ENCODE data around the gene PCDHAC1.

PCDHAC1 gene

DNA sequence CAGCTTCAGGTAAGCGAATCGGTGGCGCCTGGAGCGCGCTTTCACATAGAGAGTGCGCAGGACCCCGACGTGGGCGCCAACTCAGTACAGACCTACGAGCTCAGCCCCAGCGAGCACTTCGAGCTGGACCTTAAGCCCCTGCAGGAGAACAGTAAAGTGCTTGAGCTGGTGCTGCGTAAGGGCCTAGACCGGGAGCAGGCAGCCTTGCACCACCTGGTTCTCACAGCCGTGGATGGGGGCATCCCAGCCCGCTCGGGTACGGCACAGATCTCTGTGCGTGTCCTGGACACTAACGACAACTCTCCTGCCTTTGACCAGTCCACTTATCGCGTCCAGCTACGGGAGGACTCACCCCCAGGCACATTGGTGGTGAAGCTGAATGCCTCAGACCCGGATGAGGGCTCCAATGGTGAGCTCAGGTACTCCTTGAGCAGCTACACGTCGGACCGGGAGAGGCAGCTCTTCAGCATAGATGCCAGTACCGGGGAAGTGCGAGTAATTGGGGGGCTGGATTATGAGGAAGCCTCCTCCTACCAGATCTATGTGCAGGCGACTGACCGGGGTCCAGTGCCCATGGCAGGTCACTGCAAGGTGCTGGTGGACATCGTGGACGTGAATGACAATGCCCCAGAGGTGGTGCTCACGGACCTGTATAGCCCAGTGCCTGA is 41.3 kb downstream of the PCDHAC1 start:
- no peak for DNase-seq (ENCODE audit: low read depth in 1 of 2, low spot score in 1 of 2)

DNA sequence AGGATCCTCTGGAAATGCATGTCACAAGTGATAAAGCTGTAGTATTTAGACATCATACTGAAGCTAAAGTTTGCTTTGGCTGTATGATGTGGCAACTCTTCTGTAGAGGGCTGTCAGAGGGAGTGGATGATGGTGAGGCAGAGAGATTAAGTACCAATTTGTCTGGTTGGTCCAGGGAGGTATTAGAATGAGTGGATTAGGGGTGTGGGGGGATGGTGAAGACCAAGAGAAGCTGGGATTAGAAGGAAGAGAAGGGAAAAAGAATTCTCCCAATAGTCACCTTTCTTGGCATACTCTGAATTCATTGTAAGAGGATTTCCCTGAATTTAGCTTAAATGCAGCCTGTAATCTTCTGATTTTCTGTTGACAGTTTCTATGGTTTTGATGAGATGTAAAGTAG is 43.8 kb downstream of the PCDHAC1 start:
- DNase-seq (ENCODE audit: low read depth in 1 of 2, low spot score in 1 of 2), result no peak

DNA sequence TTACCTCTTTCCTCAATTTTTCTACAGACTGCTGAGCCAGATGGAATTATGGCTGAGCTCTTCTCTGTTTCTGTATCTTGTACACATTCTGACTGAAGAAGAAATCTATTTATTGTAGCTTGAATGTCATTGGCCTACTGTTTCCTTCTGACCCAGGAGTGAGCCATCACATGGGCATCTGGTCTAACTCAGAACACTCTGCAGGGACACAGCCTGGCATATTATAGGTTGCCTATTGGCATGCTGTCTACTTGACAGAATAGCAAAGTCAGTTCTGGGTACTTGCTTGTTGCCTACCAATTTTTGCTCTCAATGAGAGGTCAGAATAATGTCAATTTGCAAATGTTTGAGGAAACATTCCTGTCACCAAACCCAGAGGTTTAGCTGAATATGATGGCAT is 47.5 kb downstream of the PCDHAC1 start:
- no peak for DNase-seq (ENCODE audit: low read depth in 1 of 2, low spot score in 1 of 2)

DNA sequence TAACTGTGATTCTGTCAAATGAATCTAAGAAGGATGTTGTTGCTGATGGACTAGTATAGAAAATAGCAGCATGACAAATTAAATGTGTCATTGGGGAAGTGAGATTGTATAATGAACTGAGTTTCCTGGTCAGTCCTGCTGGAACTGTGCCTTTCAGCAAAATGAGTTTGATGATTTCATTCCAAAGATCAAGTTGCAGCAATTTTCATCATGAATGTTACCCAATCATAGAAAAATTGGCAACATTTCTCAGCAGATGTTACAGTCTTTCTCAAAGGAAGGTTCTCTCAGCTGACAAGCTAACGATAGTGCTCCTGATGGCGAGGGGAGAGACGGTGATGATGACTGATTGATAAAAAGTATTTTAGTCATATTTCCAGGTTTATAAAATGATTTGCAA is 50.9 kb downstream of the PCDHAC1 start:
- no peak for DNase-seq (ENCODE audit: low read depth in 1 of 2, low spot score in 1 of 2)

DNA sequence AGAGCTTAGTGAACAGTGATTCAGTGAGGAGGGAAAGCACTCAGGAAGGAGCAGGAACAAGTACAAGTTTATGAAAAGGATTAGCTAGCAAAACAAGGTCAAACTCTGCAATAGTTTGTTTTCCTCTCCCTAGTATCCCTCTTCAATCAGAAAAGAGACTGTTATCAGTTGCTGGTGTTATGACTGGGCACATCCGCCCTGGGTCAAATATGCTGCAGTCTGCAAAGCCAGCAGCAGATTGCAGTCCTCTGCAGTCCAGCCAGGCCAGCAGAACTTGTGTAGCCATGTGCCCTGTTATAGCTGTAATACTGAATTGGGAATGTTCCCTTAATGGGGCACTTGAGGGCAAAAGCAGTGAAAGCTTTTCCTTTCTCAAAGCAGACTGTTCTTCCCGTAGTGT is 52.2 kb downstream of the PCDHAC1 start:
- no peak for DNase-seq (ENCODE audit: low read depth in 1 of 2, low spot score in 1 of 2)

DNA sequence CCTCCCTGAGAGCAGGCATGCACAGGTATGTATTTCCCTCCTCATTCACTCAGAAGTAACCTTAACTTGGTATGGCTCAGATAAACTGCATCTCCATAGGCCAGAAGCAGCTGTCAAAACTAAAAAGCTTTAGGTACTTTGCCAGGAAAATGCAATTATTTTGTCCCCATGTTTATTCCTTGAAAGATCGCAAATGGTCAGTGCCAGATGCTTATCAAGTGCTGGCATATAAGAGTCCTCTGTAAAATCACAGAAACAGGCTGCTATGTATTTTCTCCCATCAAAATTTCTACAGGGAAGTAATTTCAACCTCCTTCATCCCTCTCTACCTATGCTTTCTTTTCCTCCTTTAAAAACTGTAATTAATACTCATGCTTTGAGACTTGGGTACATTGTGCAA is 52.9 kb downstream of the PCDHAC1 start:
- DNase-seq (ENCODE audit: low read depth in 1 of 2, low spot score in 1 of 2), result no peak

Measured in activated T-helper 1 cell treated with anti-CD3 and anti-CD28 coated beads, Interleukin-2, amount 50 U/mL, for 16 hours (primary cell).